ENCODE data around the gene C5orf46.

The C5orf46 gene

GRCh38 chr5:147857302-147858129 lies 48.8 kb downstream of the C5orf46 start:
- DNase-seq = peak; percentile 25

GRCh38 chr5:147856801-147857200 lies 49.5 kb downstream of the C5orf46 start:
- no peak for DNase-seq

GRCh38 chr5:147855774-147856069 lies 50.6 kb downstream of the C5orf46 start:
- no peak for DNase-seq

- DNase-seq = no peak
Measured at GRCh38 chr5:147854894-147855773, 51.2 kb downstream of the C5orf46 start.

DNA sequence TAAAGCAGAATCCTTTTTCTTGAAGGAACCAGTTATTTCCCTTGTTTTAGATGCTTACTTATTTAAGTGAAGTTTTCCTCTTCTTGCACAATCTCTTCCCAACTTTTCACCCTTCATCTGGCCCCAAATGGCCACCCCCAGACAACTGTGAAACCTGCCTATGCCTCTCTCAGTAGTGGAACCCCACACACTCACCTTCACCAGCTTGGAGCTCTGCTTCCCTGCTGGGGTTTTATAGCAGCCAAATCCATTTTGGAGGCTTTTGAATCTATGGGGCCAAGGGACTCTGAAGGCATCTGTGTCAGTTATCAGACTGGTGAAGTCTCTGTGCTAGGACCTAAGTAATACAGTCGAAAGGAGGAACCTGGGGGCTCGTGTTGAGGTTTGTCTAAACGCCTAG lies 52.0 kb downstream of the C5orf46 start:
- DNase-seq = no peak

DNA sequence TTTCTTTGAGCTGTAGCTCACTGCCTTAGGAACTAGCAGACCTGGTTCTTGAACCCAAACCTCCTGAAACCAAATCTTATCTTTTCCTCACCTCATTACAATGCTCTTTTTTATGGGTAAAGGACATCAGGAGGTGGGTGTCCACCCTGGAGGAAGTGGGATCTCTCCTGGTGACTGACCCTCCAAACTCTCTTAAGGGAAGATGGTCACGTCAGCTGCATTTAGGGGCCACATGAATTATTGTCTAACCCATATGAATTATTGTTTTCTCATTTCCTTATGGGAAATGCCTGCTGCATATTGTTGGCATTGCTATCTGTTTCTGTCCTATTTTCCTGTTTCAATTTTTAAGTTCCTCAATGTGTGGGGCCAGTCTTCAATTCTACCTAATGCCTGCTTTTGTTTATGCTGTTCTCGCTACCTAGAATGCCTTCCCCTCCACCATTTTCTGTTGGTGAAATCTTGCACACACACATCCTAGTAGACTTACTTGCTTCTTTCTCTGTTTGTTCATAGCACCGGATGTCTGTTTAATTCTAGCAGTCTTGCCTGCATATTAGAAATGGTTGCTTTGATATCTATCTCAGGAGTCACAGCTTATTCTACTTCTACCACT lies 52.9 kb downstream of the C5orf46 start:
- DNase-seq = no peak

DNA sequence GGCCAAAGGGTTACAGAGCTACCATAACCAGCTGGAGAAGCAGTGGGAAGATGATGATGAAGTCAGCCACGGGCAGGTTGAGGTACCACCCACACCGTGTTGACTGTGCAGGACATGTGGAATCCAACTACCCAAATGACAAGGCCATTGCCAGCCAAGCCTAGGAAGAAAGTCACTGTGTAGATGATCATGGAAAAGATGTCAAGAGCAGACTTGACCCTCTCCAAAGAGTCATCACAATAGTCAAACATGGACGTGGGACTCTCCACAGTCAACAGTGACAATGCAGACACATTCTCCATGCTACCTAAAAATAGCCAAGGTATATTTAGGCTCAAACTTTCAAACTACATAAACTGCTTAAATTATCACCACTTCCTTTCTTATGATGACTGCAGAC lies 54.0 kb downstream of the C5orf46 start:
- DNase-seq = no peak

DNA sequence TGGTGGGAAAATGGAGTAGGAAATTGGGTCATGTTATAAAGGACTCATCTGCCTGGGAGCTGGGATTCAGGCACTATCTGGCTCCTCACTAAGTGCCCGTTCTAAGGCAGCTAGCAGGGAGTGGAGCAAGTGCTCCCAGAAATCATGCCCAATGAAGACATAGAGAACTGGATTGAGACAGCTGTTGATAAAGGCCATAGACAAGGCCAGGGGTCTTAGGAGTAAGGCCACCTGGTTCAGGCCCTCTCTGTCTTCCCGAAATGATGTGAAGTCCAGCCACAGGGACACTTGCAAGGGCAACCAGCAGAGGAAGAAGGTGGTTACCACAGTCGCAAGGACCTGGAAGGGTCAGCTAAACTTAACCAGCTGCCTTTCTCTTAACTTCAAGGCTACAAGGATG lies 54.8 kb downstream of the C5orf46 start:
- no peak for DNase-seq

DNA sequence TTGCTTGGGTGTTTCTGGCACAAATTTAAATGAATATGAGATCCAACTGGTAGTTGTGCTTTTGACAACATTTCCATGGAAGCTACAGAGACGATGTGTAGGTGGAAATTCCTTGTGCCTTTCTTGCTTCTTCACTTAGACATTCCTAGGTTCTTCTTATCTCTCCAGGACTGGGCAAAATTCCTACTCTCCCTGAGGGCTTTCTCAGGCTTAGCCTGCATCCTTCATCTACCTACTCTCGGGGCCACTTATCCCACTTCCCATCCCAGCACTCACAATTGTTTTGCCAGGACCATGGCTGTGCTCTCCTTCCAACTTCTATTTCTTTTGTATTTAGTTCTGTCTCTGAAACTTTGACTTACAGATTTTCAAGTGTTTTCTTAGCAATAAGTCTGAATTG lies 57.1 kb downstream of the C5orf46 start:
- DNase-seq = no peak

- DNase-seq = no peak
Measured at GRCh38 chr5:147845618-147846017, 60.7 kb downstream of the C5orf46 start.

- no peak for DNase-seq
Measured at GRCh38 chr5:147844846-147845245, 61.5 kb downstream of the C5orf46 start.

DNA sequence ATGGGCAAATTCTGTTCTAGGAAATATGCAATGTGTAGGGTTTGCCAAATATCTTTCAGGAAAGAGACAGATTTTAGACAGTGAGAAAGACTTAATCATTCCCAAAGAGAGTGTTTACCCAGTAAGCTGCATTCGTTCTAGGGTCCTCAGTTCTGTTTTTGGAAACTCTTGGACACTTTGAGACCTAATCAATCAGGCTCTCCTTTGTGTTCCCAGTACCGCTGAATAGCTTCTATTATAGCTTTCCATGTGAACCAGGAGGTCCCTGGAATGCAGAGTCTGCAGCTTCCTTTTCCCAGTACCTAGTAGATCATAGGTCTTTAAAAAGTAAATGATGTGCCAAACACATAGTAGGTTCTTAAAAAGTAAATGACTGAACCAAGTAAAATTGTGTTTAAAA lies 63.5 kb downstream of the C5orf46 start:
- no peak for DNase-seq
